GM12878 (cell line): ENCODE measurements around the gene STXBP5. TPM values are rescaled to one million over a fixed set of nuclear protein-coding genes. Genes with fewer than 3 reads are reported as not detected.

ENCODE experiments used
- ATAC-seq: fragments of 200-7000 bp; cut with Tn5 transposase; 3 replicates; pipeline ENCODE4 v1.9.1; 2020; ENCODE audit warnings: mild to moderate bottlenecking, moderate library complexity
- BruUV-seq: library from RNA; stranded (reverse); fragments of 400-500 nt; replicated peaks from 2 replicates; lab custom pipeline; 2021; lab: Mats Ljungman, UMichigan
- CTCF ChIA-PET: fragments of 300-600 bp; sonication (Branson Sonifier 250); formaldehyde crosslinking; extraction: SDS; loops from one replicate; lab custom pipeline; 2021; ENCODE audit warnings: inconsistent platforms; lab: Yijun Ruan, JAX
- POLR2A ChIA-PET: fragments of 350-600 bp; formaldehyde crosslinking; extraction: SDS; loops from one replicate; lab custom pipeline; 2021; ENCODE audit warnings: inconsistent platforms; lab: Charles Lee
- RAD21 ChIA-PET: fragments of 300-600 bp; sonication (Branson Sonifier 250); formaldehyde crosslinking; loops from one replicate; lab custom pipeline; 2023; ENCODE audit warnings: antibody characterized with exemption; ENCODE audit not compliant: unreplicated experiment; lab: Charles Lee
- SMC1A ChIA-PET: fragments of 300-600 bp; sonication (Branson Sonifier 250); formaldehyde crosslinking; loops from one replicate; lab custom pipeline; 2023; ENCODE audit not compliant: unreplicated experiment, uncharacterized antibody; lab: Charles Lee
- DNase-seq: peaks from one replicate; pipeline ENCODE4 v3.0.0-alpha.2; 2011; ENCODE audit warnings: low read depth, low spot score
- FAIRE-seq: peaks from 3 replicates; lab custom pipeline; 2011; peaks lifted over from hg19 to GRCh38; lab: Jason Lieb, UNC
- H2AFZ ChIP-seq: 2 replicates; pipeline ENCODE4 v1.6.0; 2011; ENCODE audit warnings: low read depth, low read length, control low read depth; ENCODE audit not compliant: control insufficient read depth
- H3K27ac ChIP-seq: 2 replicates; pipeline ENCODE4 v1.5.1; 2011; ENCODE audit warnings: control low read depth; ENCODE audit not compliant: control insufficient read depth, insufficient read depth
- H3K27me3 ChIP-seq, 2 experiments: replicated peaks in 1 of 2; 2 replicates each; pipeline versions ENCODE4 v1.6.0 to v1.6.1; 2011; ENCODE audit warnings: low read length in 1 of 2; ENCODE audit not compliant: control insufficient read depth in 2 of 2, insufficient read depth in 2 of 2
- H3K36me3 ChIP-seq, 2 experiments: 2 replicates each; pipeline ENCODE4 v1.5.1; 2011; ENCODE audit warnings: low read length in 1 of 2; ENCODE audit not compliant: control insufficient read depth in 2 of 2, insufficient read depth in 2 of 2
- H3K4me1 ChIP-seq: 2 replicates; pipeline ENCODE4 v1.6.1; 2011; ENCODE audit warnings: mild to moderate bottlenecking, low read length, moderate library complexity, mixed read lengths; ENCODE audit not compliant: control insufficient read depth, insufficient read depth
- H3K4me2 ChIP-seq: 2 replicates; pipeline ENCODE4 v1.6.0; 2011; ENCODE audit warnings: control low read depth; ENCODE audit not compliant: control insufficient read depth, insufficient read depth
- H3K4me3 ChIP-seq: fragments of 200-600 bp; sonication (generic); 2 replicates; pipeline ENCODE4 v1.5.1; 2016
- H3K79me2 ChIP-seq: 2 replicates; pipeline ENCODE4 v1.6.0; 2011; ENCODE audit warnings: low read length; ENCODE audit not compliant: control insufficient read depth, insufficient read depth
- H3K9ac ChIP-seq: 2 replicates; pipeline ENCODE4 v1.8.0; 2011; ENCODE audit warnings: low read length, control low read depth, mixed read lengths; ENCODE audit not compliant: control insufficient read depth, insufficient read depth
- H3K9me3 ChIP-seq: replicated peaks from 3 replicates; pipeline ENCODE4 v1.5.1; 2011; ENCODE audit warnings: mild to moderate bottlenecking, low read length; ENCODE audit not compliant: control insufficient read depth, insufficient read depth
- H4K20me1 ChIP-seq: 2 replicates; pipeline ENCODE4 v1.6.0; 2011; ENCODE audit not compliant: control insufficient read depth, insufficient read depth
- CREB1 ChIP-seq: IDR thresholded peaks from 2 replicates; pipeline ENCODE4 v1.6.1; 2012; ENCODE audit warnings: low read depth, mild to moderate bottlenecking, inconsistent platforms
- MEF2B ChIP-seq: fragments of 450-650 bp; IDR thresholded peaks from 2 replicates; pipeline ENCODE4 v1.6.1; 2018; ENCODE audit warnings: mild to moderate bottlenecking, moderate library complexity; ENCODE audit not compliant: partially characterized antibody, poor library complexity, severe bottlenecking
- WGBS: methylation state at CpG from one replicate; pipeline ENCODE4 v1.1.6; 2016; ENCODE audit warnings: low lambda C conversion rate; ENCODE audit not compliant: insufficient replicate concordance, insufficient coverage; ENCODE audit errors: missing lambda C conversion rate; 5-methylcytosine and 5-hydroxymethylcytosine counted together
- in situ Hi-C: fragments of 300-500 bp; cut with MboI; formaldehyde crosslinking; loops from 9 replicates; pipeline ENCODE4 v1.14.3; 2018; ENCODE audit warnings: mixed read lengths
- intact Hi-C: fragments of 100-400 bp; cut with micrococcal nuclease; formaldehyde crosslinking; loops from one replicate; pipeline ENCODE4 v1.14.2; 2022; ENCODE audit not compliant: unreplicated experiment
- polyA plus RNA-seq, 11 experiments: library from polyadenylated mRNA; depleted of rRNA in 4 of 11; unstranded in 6 of 11; stranded (reverse) in 5 of 11; fragments of >200 nt; fragmentation: Nextera tagmentation in 4 of 11; fragmentation: Illumina TruSeq in 1 of 11; extraction: Ambion mirVana in 4 of 11; extraction: Trizol in 1 of 11; gene quantifications; 1 replicate in 1 of 11; 2 replicates in 10 of 11; pipeline versions ENCODE4 v1.2.1 to v1.2.3, GENCODE V29; 2011 to 2016; ENCODE audit warnings: inconsistent platforms in 2 of 11, missing spikeins in 2 of 11, low read depth in 1 of 11
- total RNA-seq, 4 experiments: library from RNA; depleted of rRNA in 3 of 4; stranded (reverse); fragments of >200 nt in 3 of 4; fragmentation: Illumina TruSeq in 1 of 4; extraction: Trizol in 1 of 4; gene quantifications; 2 replicates each; pipeline versions ENCODE4 v1.2.1 to v1.2.3, GENCODE V29; 2013 to 2021
- TF ChIP-seq, protein P1 (sequence below): fragments of 450-650 bp; IDR thresholded peaks from 2 replicates; pipeline ENCODE4 v1.6.1; 2018; ENCODE audit warnings: mild to moderate bottlenecking, low read depth, moderate library complexity; ENCODE audit not compliant: partially characterized antibody

The STXBP5 gene
- total and polyA plus RNA-seq, 10 of the 15 experiments (the other 5 are each of a cell fraction or from before 2014, with no cell fraction given), result 1.4 to 13.2 (median 8.4) TPM

DNA sequence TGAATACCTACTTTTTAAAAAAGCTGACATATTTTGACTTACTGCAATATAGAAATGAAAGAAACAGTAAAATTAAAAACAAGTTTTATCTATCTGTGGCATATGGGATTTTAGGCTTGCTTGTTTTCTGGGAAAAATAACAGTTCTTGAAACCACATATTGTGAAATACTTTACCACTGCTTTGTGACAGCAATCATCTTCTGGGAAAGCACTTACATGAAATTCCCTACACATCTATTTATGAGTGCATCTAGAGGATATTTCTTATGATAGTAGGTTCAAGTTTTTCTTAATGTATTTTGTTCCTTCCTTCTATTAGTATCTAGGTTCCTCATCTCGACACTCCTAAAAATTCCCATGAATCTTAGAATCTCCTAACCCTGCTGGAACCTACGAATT is 75.2 kb downstream of the STXBP5 start:
- in situ Hi-C loops, result no loop called here
- TF ChIP-seq CREB1 (no peak), MEF2B (no peak)
- TF ChIP-seq, protein P1, sequence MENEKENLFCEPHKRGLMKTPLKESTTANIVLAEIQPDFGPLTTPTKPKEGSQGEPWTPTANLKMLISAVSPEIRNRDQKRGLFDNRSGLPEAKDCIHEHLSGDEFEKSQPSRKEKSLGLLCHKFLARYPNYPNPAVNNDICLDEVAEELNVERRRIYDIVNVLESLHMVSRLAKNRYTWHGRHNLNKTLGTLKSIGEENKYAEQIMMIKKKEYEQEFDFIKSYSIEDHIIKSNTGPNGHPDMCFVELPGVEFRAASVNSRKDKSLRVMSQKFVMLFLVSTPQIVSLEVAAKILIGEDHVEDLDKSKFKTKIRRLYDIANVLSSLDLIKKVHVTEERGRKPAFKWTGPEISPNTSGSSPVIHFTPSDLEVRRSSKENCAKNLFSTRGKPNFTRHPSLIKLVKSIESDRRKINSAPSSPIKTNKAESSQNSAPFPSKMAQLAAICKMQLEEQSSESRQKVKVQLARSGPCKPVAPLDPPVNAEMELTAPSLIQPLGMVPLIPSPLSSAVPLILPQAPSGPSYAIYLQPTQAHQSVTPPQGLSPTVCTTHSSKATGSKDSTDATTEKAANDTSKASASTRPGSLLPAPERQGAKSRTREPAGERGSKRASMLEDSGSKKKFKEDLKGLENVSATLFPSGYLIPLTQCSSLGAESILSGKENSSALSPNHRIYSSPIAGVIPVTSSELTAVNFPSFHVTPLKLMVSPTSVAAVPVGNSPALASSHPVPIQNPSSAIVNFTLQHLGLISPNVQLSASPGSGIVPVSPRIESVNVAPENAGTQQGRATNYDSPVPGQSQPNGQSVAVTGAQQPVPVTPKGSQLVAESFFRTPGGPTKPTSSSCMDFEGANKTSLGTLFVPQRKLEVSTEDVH, result no peak
- 94% methylated on average over 2 of the region's 2 CpGs for WGBS
- BruUV-seq, result no TSS peak
- H4K20me1 ChIP-seq, result no peaks in the 10 kb centered on the region
- DNase-seq (no peak), FAIRE-seq (no peak), ATAC-seq (no peak)
- H3K9ac ChIP-seq, result no peak overlapping the region
- ChIA-PET RAD21 (no interaction called here), POLR2A (no interaction called here), CTCF (interaction anchor here (0.7 kb wide), 1 partner anchor 69 kb away, joined by 3 read pairs; no protein-coding TSS in a partner anchor), SMC1A (interaction anchor here (1.2 kb wide), 1 partner anchor 44 kb away, joined by 3 read pairs; no protein-coding TSS in a partner anchor)
- no peak overlapping the region for H3K27ac ChIP-seq
- no peaks in the 10 kb centered on the region; a peak in 1 of 4 replicates for H3K36me3 ChIP-seq
- H3K79me2 ChIP-seq, result no peaks in the 10 kb centered on the region
- H2AFZ ChIP-seq, result no peak overlapping the region
- intact Hi-C loops, result no loop called here
- no peaks in the 10 kb centered on the region for H3K27me3 ChIP-seq
- H3K4me2 ChIP-seq, result no peak overlapping the region
- H3K4me1 ChIP-seq, result no peaks in the 10 kb centered on the region
- no peak overlapping the region for H3K4me3 ChIP-seq
- H3K9me3 ChIP-seq, result no peaks in the 10 kb centered on the region
